SIG-M5 treated with dmso at 0.1 percent for 504 hours (cell line): ENCODE data around the gene ACTG2.
"Not testable (repeated sequence)": the region's sequence is repeated elsewhere in the genome, so short reads cannot be mapped to it uniquely, and the experiment has no call there.

Source experiments
- DNase-seq: peaks from one replicate; lab custom pipeline; 2025; ENCODE audit not compliant: unreplicated experiment; lab: John Stamatoyannopoulos, UW

ACTG2 gene

GRCh38 chr2:73931531-73932500, 39.0 kb downstream of the ACTG2 start:
- no peak for DNase-seq

- no peak for DNase-seq
These were observed 40.4 kb downstream of the ACTG2 start for GRCh38 chr2:73933194-73933593.

GRCh38 chr2:73935641-73936040, 42.8 kb downstream of the ACTG2 start:
- no peak for DNase-seq

GRCh38 chr2:73937103-73937885, 44.5 kb downstream of the ACTG2 start:
- DNase-seq = no peak

GRCh38 chr2:73937899-73938298, 45.1 kb downstream of the ACTG2 start:
- DNase-seq = no peak

GRCh38 chr2:73938718-73939352, 46.0 kb downstream of the ACTG2 start:
- DNase-seq = no peak

- DNase-seq = peak; percentile 14
These were observed 46.6 kb downstream of the ACTG2 start for GRCh38 chr2:73939419-73939818.

GRCh38 chr2:73940066-73940465, 47.3 kb downstream of the ACTG2 start:
- DNase-seq = not testable (repeated sequence)

- DNase-seq = no peak
These were observed 49.9 kb downstream of the ACTG2 start for GRCh38 chr2:73942664-73943063.

GRCh38 chr2:73944714-73945113, 51.9 kb downstream of the ACTG2 start:
- no peak for DNase-seq

- DNase-seq = no peak
These were observed 53.4 kb downstream of the ACTG2 start for GRCh38 chr2:73946215-73946614.

GRCh38 chr2:73946666-73947065, 53.9 kb downstream of the ACTG2 start:
- no peak for DNase-seq

GRCh38 chr2:73947412-73948018, 54.7 kb downstream of the ACTG2 start:
- peak; percentile 12 for DNase-seq

GRCh38 chr2:73949802-73950201, 57.0 kb downstream of the ACTG2 start:
- DNase-seq = no peak

GRCh38 chr2:73952499-73953446, 60.0 kb downstream of the ACTG2 start:
- DNase-seq = peak; percentile 70

GRCh38 chr2:73956218-73956865, 63.5 kb downstream of the ACTG2 start:
- no peak for DNase-seq

GRCh38 chr2:73961274-73961673, 68.5 kb downstream of the ACTG2 start:
- DNase-seq = no peak

GRCh38 chr2:73961823-73962615, 69.2 kb downstream of the ACTG2 start:
- no peak for DNase-seq

- no peak for DNase-seq
These were observed 70.0 kb downstream of the ACTG2 start for GRCh38 chr2:73962798-73963197.
